Esophagus muscularis mucosa (tissue), 3 donors: ENCODE measurements around the gene CD109.
"Not testable (repeated sequence)": the region's sequence is repeated elsewhere in the genome, so short reads cannot be mapped to it uniquely, and the experiment has no call there.

Experiments used
- POLR2A ChIP-seq: fragments of 450-650 bp; IDR thresholded peaks from one replicate; pipeline ENCODE4 v1.6.1; 2017; ENCODE audit warnings: antibody characterized with exemption, moderate library complexity, mild to moderate bottlenecking, low read depth
- TF ChIP-seq, protein P1 (sequence below), 3 experiments: fragments of 200-600 bp in 2 of 3; fragments of 450-650 bp in 1 of 3; sonication (generic) in 2 of 3; IDR thresholded peaks; one replicate each; pipeline ENCODE4 v1.5.1; 2017 to 2019; ENCODE audit warnings: antibody characterized with exemption in 3 of 3, mild to moderate bottlenecking in 2 of 3, moderate library complexity in 1 of 3

GRCh38 chr6:73723480-73723879, 27.5 kb downstream of the CD109 start:
- TF ChIP-seq, protein P1, sequence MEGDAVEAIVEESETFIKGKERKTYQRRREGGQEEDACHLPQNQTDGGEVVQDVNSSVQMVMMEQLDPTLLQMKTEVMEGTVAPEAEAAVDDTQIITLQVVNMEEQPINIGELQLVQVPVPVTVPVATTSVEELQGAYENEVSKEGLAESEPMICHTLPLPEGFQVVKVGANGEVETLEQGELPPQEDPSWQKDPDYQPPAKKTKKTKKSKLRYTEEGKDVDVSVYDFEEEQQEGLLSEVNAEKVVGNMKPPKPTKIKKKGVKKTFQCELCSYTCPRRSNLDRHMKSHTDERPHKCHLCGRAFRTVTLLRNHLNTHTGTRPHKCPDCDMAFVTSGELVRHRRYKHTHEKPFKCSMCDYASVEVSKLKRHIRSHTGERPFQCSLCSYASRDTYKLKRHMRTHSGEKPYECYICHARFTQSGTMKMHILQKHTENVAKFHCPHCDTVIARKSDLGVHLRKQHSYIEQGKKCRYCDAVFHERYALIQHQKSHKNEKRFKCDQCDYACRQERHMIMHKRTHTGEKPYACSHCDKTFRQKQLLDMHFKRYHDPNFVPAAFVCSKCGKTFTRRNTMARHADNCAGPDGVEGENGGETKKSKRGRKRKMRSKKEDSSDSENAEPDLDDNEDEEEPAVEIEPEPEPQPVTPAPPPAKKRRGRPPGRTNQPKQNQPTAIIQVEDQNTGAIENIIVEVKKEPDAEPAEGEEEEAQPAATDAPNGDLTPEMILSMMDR (IDR thresholded peaks at IDR 0.05), result not testable (repeated sequence)
- not testable (repeated sequence) for TF ChIP-seq POLR2A
